Naive thymus-derived CD4-positive, alpha-beta T cell (primary cell): ENCODE measurements around the gene ATG10. TPM values are rescaled to one million over a fixed set of nuclear protein-coding genes. Genes with fewer than 3 reads are reported as not detected.
A peak's percentile ranks its signal among the peaks of the same experiment; 100 is the strongest.

Experiments used
- ATAC-seq: fragments of 150-1000 bp; cut with Tn5 transposase; 2 replicates; pipeline ENCODE4 v1.10.0; 2021; ENCODE audit warnings: mild to moderate bottlenecking, moderate library complexity
- CTCF ChIA-PET: fragments of 350-600 bp; sonication (Branson Sonifier 250); formaldehyde crosslinking; loops from one replicate; lab custom pipeline; 2021; ENCODE audit warnings: antibody characterized with exemption; lab: Charles Lee
- POLR2A ChIA-PET: fragments of 350-600 bp; sonication (Branson Sonifier 250); formaldehyde crosslinking; loops from one replicate; lab custom pipeline; 2021; ENCODE audit warnings: antibody characterized with exemption, inconsistent platforms; lab: Charles Lee
- DNase-seq, 9 donors: peaks; one replicate each; pipeline versions ENCODE4 v3.0.0 to v3.0.0-alpha.2; 2020 to 2022; ENCODE audit warnings: mixed read lengths in 1 of 9
- H3K27ac ChIP-seq: one replicate; pipeline ENCODE4 v1.7.0; 2013; ENCODE audit warnings: mild to moderate bottlenecking, low read depth, low read length, moderate library complexity
- H3K27me3 ChIP-seq, 2 donors: one replicate each; pipeline ENCODE4 v1.7.0; 2013; ENCODE audit warnings: low read length in 2 of 2, mild to moderate bottlenecking in 2 of 2, moderate library complexity in 2 of 2; ENCODE audit not compliant: control insufficient read depth in 2 of 2, insufficient read depth in 2 of 2
- H3K36me3 ChIP-seq, 3 experiments: 1 replicate in 2 of 3; 2 replicates in 1 of 3; pipeline ENCODE4 v1.7.0; 2013; ENCODE audit warnings: low read length in 3 of 3, mild to moderate bottlenecking in 3 of 3, moderate library complexity in 1 of 3; ENCODE audit not compliant: insufficient read depth in 3 of 3, control insufficient read depth in 2 of 3
- H3K4me1 ChIP-seq, 2 donors: one replicate each; pipeline ENCODE4 v1.7.0; 2013; ENCODE audit warnings: low read length in 2 of 2, mild to moderate bottlenecking in 2 of 2, moderate library complexity in 1 of 2; ENCODE audit not compliant: control insufficient read depth in 2 of 2, insufficient read depth in 2 of 2
- H3K4me3 ChIP-seq: 2 replicates; pipeline ENCODE4 v1.7.0; 2013; ENCODE audit warnings: mild to moderate bottlenecking, low read length
- H3K9me3 ChIP-seq, 3 experiments: 1 replicate in 2 of 3; 2 replicates in 1 of 3; pipeline ENCODE4 v1.7.0; 2013; ENCODE audit warnings: low read length in 3 of 3; ENCODE audit not compliant: control insufficient read depth in 2 of 3
- H3K27ac Mint-ChIP-seq, 9 donors: one replicate each; pipeline ENCODE4 v1.8.0; 2020 to 2022; ENCODE audit warnings: mixed read lengths in 9 of 9, mild to moderate bottlenecking in 8 of 9, moderate library complexity in 5 of 9, inconsistent platforms in 2 of 9
- H3K27me3 Mint-ChIP-seq, 5 donors: one replicate each; pipeline ENCODE4 v1.8.0; 2021 to 2022; ENCODE audit warnings: mixed read lengths in 5 of 5, mild to moderate bottlenecking in 1 of 5
- H3K36me3 Mint-ChIP-seq, 5 donors: one replicate each; pipeline ENCODE4 v1.8.0; 2020 to 2022; ENCODE audit warnings: mixed read lengths in 5 of 5, mild to moderate bottlenecking in 3 of 5, inconsistent platforms in 1 of 5
- H3K4me1 Mint-ChIP-seq, 7 donors: one replicate each; pipeline ENCODE4 v1.8.0; 2020 to 2022; ENCODE audit warnings: mixed read lengths in 7 of 7, mild to moderate bottlenecking in 3 of 7, inconsistent platforms in 1 of 7
- H3K4me3 Mint-ChIP-seq, 10 donors: one replicate each; pipeline ENCODE4 v1.8.0; 2020 to 2022; ENCODE audit warnings: mild to moderate bottlenecking in 10 of 10, mixed read lengths in 10 of 10, moderate library complexity in 6 of 10, inconsistent platforms in 2 of 10
- H3K9me3 Mint-ChIP-seq, 11 donors: one replicate each; pipeline ENCODE4 v1.8.0; 2020 to 2022; ENCODE audit warnings: mixed read lengths in 11 of 11, mild to moderate bottlenecking in 4 of 11, inconsistent platforms in 1 of 11, moderate library complexity in 1 of 11
- intact Hi-C, 2 donors: fragments of 100-400 bp; cut with micrococcal nuclease; formaldehyde crosslinking; loops; one replicate each; pipeline ENCODE4 v1.15.1; 2023
- polyA plus RNA-seq, 2 donors: library from polyadenylated mRNA; unstranded; fragments of 300-500 nt; fragmentation: Illumina TruSeq; gene quantifications; one replicate each; pipeline ENCODE4 v1.2.3, GENCODE V29; 2021
- total RNA-seq, 6 experiments: library from RNA in 5 of 6; stranded (reverse) in 5 of 6; gene quantifications; 1 replicate in 5 of 6; 2 replicates in 1 of 6; pipeline ENCODE4 v1.2.3 and lab custom pipeline; 2021 to 2026

The ATG10 gene
- total and polyA plus RNA-seq, 7 experiments from 2014 or later = 6.4 to 14.4 (median 9.1) TPM

GRCh38 chr5:82150559-82150958, 178.7 kb downstream of the ATG10 start:
- no peaks in the 10 kb centered on the region for H3K36me3 ChIP-seq
- no peaks in the 10 kb centered on the region for H3K9me3 ChIP-seq
- intact Hi-C loops = no loop called here
- H3K27me3 Mint-ChIP-seq = no peaks in the 10 kb centered on the region
- no peaks in the 10 kb centered on the region for H3K27me3 ChIP-seq
- H3K4me3 Mint-ChIP-seq = no peak overlapping the region
- H3K27ac ChIP-seq = no peak overlapping the region
- ATAC-seq = no peak
- ChIA-PET CTCF (no interaction called here), POLR2A (no interaction called here)
- no peak for DNase-seq
- H3K4me3 ChIP-seq = no peak overlapping the region
- peaks cover 0 to 4% (median 0%) of the 10 kb centered on the region in 7 donors for H3K4me1 Mint-ChIP-seq
- no peaks in the 10 kb centered on the region for H3K9me3 Mint-ChIP-seq
- H3K27ac Mint-ChIP-seq = no peak overlapping the region
- H3K4me1 ChIP-seq = no peaks in the 10 kb centered on the region
- H3K36me3 Mint-ChIP-seq = peaks cover 0 to 17% (median 0%) of the 10 kb centered on the region in 5 donors

- no peak overlapping the region for H3K27ac ChIP-seq
- Mint-ChIP-seq H3K36me3 (peaks cover 0 to 17% (median 0%) of the 10 kb centered on the region in 5 donors), H3K27me3 (no peaks in the 10 kb centered on the region), H3K27ac (no peak overlapping the region), H3K4me1 (peaks cover 0 to 4% (median 0%) of the 10 kb centered on the region in 7 donors), H3K9me3 (no peaks in the 10 kb centered on the region), H3K4me3 (no peak overlapping the region)
- ATAC-seq = no peak
- intact Hi-C loops = no loop called here
- ChIA-PET POLR2A (interaction anchor here (0.9 kb wide), 1 partner anchor 10 kb away, joined by 3 read pairs; no protein-coding TSS in a partner anchor), CTCF (interaction anchor here (1.0 kb wide), 1 partner anchor 15 kb away, joined by 3 read pairs; no protein-coding TSS in a partner anchor)
- DNase-seq = no peak
- no peaks in the 10 kb centered on the region for H3K4me1 ChIP-seq
- no peaks in the 10 kb centered on the region for H3K9me3 ChIP-seq
- H3K4me3 ChIP-seq = no peak overlapping the region
- no peaks in the 10 kb centered on the region for H3K27me3 ChIP-seq
- H3K36me3 ChIP-seq = no peaks in the 10 kb centered on the region
Measured at GRCh38 chr5:82151204-82151603, 179.4 kb downstream of the ATG10 start.

- DNase-seq (no peak), ATAC-seq (no peak)
- POLR2A ChIA-PET = interaction anchor here (0.9 kb wide), 1 partner anchor 10 kb away, joined by 3 read pairs; no protein-coding TSS in a partner anchor
- intact Hi-C loops = no loop called here
- H3K4me1 ChIP-seq = no peaks in the 10 kb centered on the region
- Mint-ChIP-seq H3K4me3 (no peak overlapping the region), H3K4me1 (peaks cover 0 to 4% (median 0%) of the 10 kb centered on the region in 7 donors), H3K27ac (no peak overlapping the region), H3K27me3 (no peaks in the 10 kb centered on the region), H3K36me3 (peaks cover 0 to 15% (median 0%) of the 10 kb centered on the region in 5 donors), H3K9me3 (no peaks in the 10 kb centered on the region)
- no peak overlapping the region for H3K4me3 ChIP-seq
- CTCF ChIA-PET = interaction anchor here (1.0 kb wide), 1 partner anchor 14 kb away, joined by 3 read pairs; no protein-coding TSS in a partner anchor
- no peaks in the 10 kb centered on the region for H3K27me3 ChIP-seq
- H3K9me3 ChIP-seq = no peaks in the 10 kb centered on the region
- H3K36me3 ChIP-seq = no peaks in the 10 kb centered on the region
- no peak overlapping the region for H3K27ac ChIP-seq
Measured at GRCh38 chr5:82151662-82152061, 179.8 kb downstream of the ATG10 start.

- CTCF ChIA-PET = interaction anchor here (0.6 to 0.7 kb wide), 2 partner anchors 57 to 854 kb away, joined by 5 read pairs; no protein-coding TSS in a partner anchor
- no peak overlapping the region for H3K4me3 Mint-ChIP-seq
Measured at GRCh38 chr5:82152978-82153481, 181.2 kb downstream of the ATG10 start.

GRCh38 chr5:82154776-82155175, 183.0 kb downstream of the ATG10 start:
- Mint-ChIP-seq H3K4me3 (no peak overlapping the region), H3K27ac (no peak overlapping the region), H3K9me3 (no peaks in the 10 kb centered on the region), H3K27me3 (no peaks in the 10 kb centered on the region), H3K4me1 (peaks cover 0 to 3% (median 0%) of the 10 kb centered on the region in 7 donors), H3K36me3 (no peaks in the 10 kb centered on the region)
- DNase-seq (no peak), ATAC-seq (no peak)
- Histone ChIP-seq H3K36me3 (no peaks in the 10 kb centered on the region), H3K4me1 (no peaks in the 10 kb centered on the region), H3K27me3 (no peaks in the 10 kb centered on the region), H3K9me3 (no peaks in the 10 kb centered on the region), H3K4me3 (no peak overlapping the region), H3K27ac (no peak overlapping the region)
- intact Hi-C loops = no loop called here
- ChIA-PET CTCF (no interaction called here), POLR2A (no interaction called here)

More at GRCh38 chr5:82152978-82153481, 181.2 kb downstream of the ATG10 start:
- Mint-ChIP-seq H3K9me3 (no peaks in the 10 kb centered on the region), H3K4me1 (peaks cover 0 to 4% (median 0%) of the 10 kb centered on the region in 7 donors), H3K36me3 (peaks cover 0 to 12% (median 0%) of the 10 kb centered on the region in 5 donors), H3K27me3 (no peaks in the 10 kb centered on the region), H3K27ac (peak overlapping the region in 1 of 9 donors; percentile 33)
- POLR2A ChIA-PET = no interaction called here
- Histone ChIP-seq H3K4me3 (no peak overlapping the region), H3K27me3 (no peaks in the 10 kb centered on the region), H3K4me1 (no peaks in the 10 kb centered on the region), H3K9me3 (no peaks in the 10 kb centered on the region), H3K27ac (no peak overlapping the region), H3K36me3 (no peaks in the 10 kb centered on the region)
- ATAC-seq = no peak
- intact Hi-C loops = no loop called here
- DNase-seq = no peak

- Mint-ChIP-seq H3K27me3 (no peaks in the 10 kb centered on the region), H3K36me3 (no peaks in the 10 kb centered on the region), H3K27ac (no peak overlapping the region), H3K4me3 (no peak overlapping the region), H3K9me3 (no peaks in the 10 kb centered on the region), H3K4me1 (peaks cover 0 to 3% (median 0%) of the 10 kb centered on the region in 7 donors)
- Histone ChIP-seq H3K4me3 (no peak overlapping the region), H3K27me3 (no peaks in the 10 kb centered on the region), H3K9me3 (no peaks in the 10 kb centered on the region), H3K36me3 (no peaks in the 10 kb centered on the region), H3K4me1 (no peaks in the 10 kb centered on the region), H3K27ac (no peak overlapping the region)
- intact Hi-C loops = no loop called here
- DNase-seq = no peak
- no peak for ATAC-seq
- ChIA-PET CTCF (no interaction called here), POLR2A (no interaction called here)
Measured at GRCh38 chr5:82155305-82155704, 183.5 kb downstream of the ATG10 start.

- intact Hi-C loops = no loop called here
- no peak overlapping the region for H3K4me3 Mint-ChIP-seq
- Histone ChIP-seq H3K9me3 (no peaks in the 10 kb centered on the region), H3K36me3 (no peaks in the 10 kb centered on the region), H3K27ac (no peak overlapping the region), H3K27me3 (no peaks in the 10 kb centered on the region), H3K4me3 (no peak overlapping the region), H3K4me1 (no peaks in the 10 kb centered on the region)
- no peak overlapping the region for H3K27ac Mint-ChIP-seq
- ChIA-PET POLR2A (no interaction called here), CTCF (no interaction called here)
- ATAC-seq = no peak
- DNase-seq = no peak
- no peaks in the 10 kb centered on the region for H3K9me3 Mint-ChIP-seq
- peaks cover 0 to 3% (median 0%) of the 10 kb centered on the region in 7 donors for H3K4me1 Mint-ChIP-seq
- H3K36me3 Mint-ChIP-seq = no peaks in the 10 kb centered on the region
- H3K27me3 Mint-ChIP-seq = no peaks in the 10 kb centered on the region
Measured at GRCh38 chr5:82156874-82157273, 185.1 kb downstream of the ATG10 start.
